HG03342 (cell line): ENCODE measurements around the gene TTLL13.

ENCODE experiments used
- ATAC-seq: cut with Tn5 transposase; IDR thresholded peaks from one replicate; pipeline ENCODE4 v1.9.1; 2021; ENCODE audit warnings: mild to moderate bottlenecking, moderate library complexity; ENCODE audit not compliant: unreplicated experiment

The TTLL13 gene

GRCh38 chr15:90249203-90249863 lies at the start of gene TTLL13:
TTLL13 (plus strand) TSS chr15:90249556; CDS start chr15:90250631, 1,075 bp downstream.
- peak; percentile 55 for ATAC-seq

GRCh38 chr15:90200534-90201129 lies 48.7 kb upstream of the TTLL13 start:
- ATAC-seq: no peak

GRCh38 chr15:90201130-90201943 lies 48.0 kb upstream of the TTLL13 start, which contains the start of gene SEMA4B:
SEMA4B (plus strand) TSS chr15:90201330; CDS start chr15:90201579, 249 bp downstream.
- ATAC-seq: peak; percentile 85

GRCh38 chr15:90201944-90202375 lies 47.4 kb upstream of the TTLL13 start:
- no peak for ATAC-seq

GRCh38 chr15:90202929-90203328 lies 46.4 kb upstream of the TTLL13 start:
- ATAC-seq: no peak

GRCh38 chr15:90203473-90203872 lies 45.9 kb upstream of the TTLL13 start:
- no peak for ATAC-seq

GRCh38 chr15:90203922-90204321 lies 45.4 kb upstream of the TTLL13 start:
- ATAC-seq: no peak

GRCh38 chr15:90205050-90205848 lies 44.1 kb upstream of the TTLL13 start:
- ATAC-seq: no peak

- ATAC-seq: no peak
Observed at GRCh38 chr15:90205886-90206285, 43.5 kb upstream of the TTLL13 start.

- ATAC-seq: no peak
Observed at GRCh38 chr15:90207252-90207651, 42.1 kb upstream of the TTLL13 start.

- ATAC-seq: no peak
Observed at GRCh38 chr15:90208356-90208755, 41.0 kb upstream of the TTLL13 start.

GRCh38 chr15:90209591-90209990 lies 39.8 kb upstream of the TTLL13 start:
- no peak for ATAC-seq

- ATAC-seq: no peak
Observed at GRCh38 chr15:90210593-90210992, 38.8 kb upstream of the TTLL13 start.

- ATAC-seq: no peak
Observed at GRCh38 chr15:90211009-90211408, 38.3 kb upstream of the TTLL13 start.

- no peak for ATAC-seq
Observed at GRCh38 chr15:90211440-90212143, 37.8 kb upstream of the TTLL13 start.

GRCh38 chr15:90212221-90213098 lies 36.9 kb upstream of the TTLL13 start:
- no peak for ATAC-seq

GRCh38 chr15:90213122-90213817 lies 36.1 kb upstream of the TTLL13 start:
- ATAC-seq: no peak

- ATAC-seq: no peak
Observed at GRCh38 chr15:90213818-90214204, 35.5 kb upstream of the TTLL13 start.
